Measurements from ENCODE around the gene FBH1.
"Not testable (repeated sequence)": the region's sequence is repeated elsewhere in the genome, so short reads cannot be mapped to it uniquely, and the experiment has no call there.

Gene FBH1

GRCh38 chr10:5903563-5903962 is 13.5 kb downstream of the FBH1 start:
- DNase-seq (ENCODE audit: low read depth in 2 of 2), result no peak

GRCh38 chr10:5904227-5904626 is 14.2 kb downstream of the FBH1 start:
- DNase-seq (ENCODE audit: low read depth in 2 of 2), result no peak

GRCh38 chr10:5905854-5906507 is 15.9 kb downstream of the FBH1 start:
- no peak for DNase-seq (ENCODE audit: low read depth in 2 of 2)

GRCh38 chr10:5906651-5907050 is 16.6 kb downstream of the FBH1 start:
- no peak for DNase-seq (ENCODE audit: low read depth in 2 of 2)

GRCh38 chr10:5908676-5909075 is 18.6 kb downstream of the FBH1 start:
- DNase-seq (ENCODE audit: low read depth in 2 of 2), result not testable (repeated sequence)

GRCh38 chr10:5910323-5911100 is 20.5 kb downstream of the FBH1 start:
- no peak for DNase-seq (ENCODE audit: low read depth in 2 of 2)

GRCh38 chr10:5911670-5912069 is 21.6 kb downstream of the FBH1 start:
- no peak for DNase-seq (ENCODE audit: low read depth in 2 of 2)

- DNase-seq (ENCODE audit: low read depth in 2 of 2), result no peak
Measured at GRCh38 chr10:5913736-5914135, 23.7 kb downstream of the FBH1 start.

GRCh38 chr10:5915451-5915850 is 25.4 kb downstream of the FBH1 start:
- DNase-seq (ENCODE audit: low read depth in 2 of 2), result no peak

GRCh38 chr10:5917305-5917704 is 27.3 kb downstream of the FBH1 start:
- no peak for DNase-seq (ENCODE audit: low read depth in 2 of 2)

- no peak for DNase-seq (ENCODE audit: low read depth in 2 of 2)
Measured at GRCh38 chr10:5918763-5919162, 28.7 kb downstream of the FBH1 start.

GRCh38 chr10:5919568-5919967 is 29.5 kb downstream of the FBH1 start:
- no peak for DNase-seq (ENCODE audit: low read depth in 2 of 2)

GRCh38 chr10:5921746-5922145 is 31.7 kb downstream of the FBH1 start:
- DNase-seq (ENCODE audit: low read depth in 2 of 2), result no peak

GRCh38 chr10:5924889-5925288 is 34.8 kb downstream of the FBH1 start:
- DNase-seq (ENCODE audit: low read depth in 2 of 2), result no peak

GRCh38 chr10:5927306-5927705 is 37.3 kb downstream of the FBH1 start:
- DNase-seq (ENCODE audit: low read depth in 2 of 2), result no peak

- DNase-seq (ENCODE audit: low read depth in 2 of 2), result no peak
Measured at GRCh38 chr10:5929442-5929841, 39.4 kb downstream of the FBH1 start.

GRCh38 chr10:5930272-5930671 is 40.2 kb downstream of the FBH1 start:
- DNase-seq (ENCODE audit: low read depth in 2 of 2), result no peak

GRCh38 chr10:5932345-5932744 is 42.3 kb downstream of the FBH1 start:
- DNase-seq (ENCODE audit: low read depth in 2 of 2), result no peak

- no peak for DNase-seq (ENCODE audit: low read depth in 2 of 2)
Measured at GRCh38 chr10:5933909-5934546, 44.0 kb downstream of the FBH1 start.

GRCh38 chr10:5935628-5936027 is 45.6 kb downstream of the FBH1 start:
- DNase-seq (ENCODE audit: low read depth in 2 of 2), result no peak

- no peak for DNase-seq (ENCODE audit: low read depth in 2 of 2)
Measured at GRCh38 chr10:5937016-5937415, 47.0 kb downstream of the FBH1 start.

GRCh38 chr10:5938291-5938690 is 48.2 kb downstream of the FBH1 start:
- DNase-seq (ENCODE audit: low read depth in 2 of 2), result no peak

GRCh38 chr10:5940807-5941218 is 50.8 kb downstream of the FBH1 start:
- no peak for DNase-seq (ENCODE audit: low read depth in 2 of 2)

Data from stimulated activated CD8-positive, alpha-beta memory T cell treated with anti-CD3 and anti-CD28 coated beads, Interleukin-2, amount 100 ng/mL, for 48 hours (primary cell).